GM18507 (cell line): ENCODE data around the gene PTCH1.

ENCODE experiments used
- DNase-seq: peaks from one replicate; pipeline ENCODE4 v3.0.0; 2011; ENCODE audit warnings: low read depth; ENCODE audit not compliant: insufficient read length; ENCODE audit errors: extremely low spot score
- FAIRE-seq: peaks from 2 replicates; lab custom pipeline; 2011; peaks lifted over from hg19 to GRCh38; lab: Jason Lieb, UNC

PTCH1 gene

DNA sequence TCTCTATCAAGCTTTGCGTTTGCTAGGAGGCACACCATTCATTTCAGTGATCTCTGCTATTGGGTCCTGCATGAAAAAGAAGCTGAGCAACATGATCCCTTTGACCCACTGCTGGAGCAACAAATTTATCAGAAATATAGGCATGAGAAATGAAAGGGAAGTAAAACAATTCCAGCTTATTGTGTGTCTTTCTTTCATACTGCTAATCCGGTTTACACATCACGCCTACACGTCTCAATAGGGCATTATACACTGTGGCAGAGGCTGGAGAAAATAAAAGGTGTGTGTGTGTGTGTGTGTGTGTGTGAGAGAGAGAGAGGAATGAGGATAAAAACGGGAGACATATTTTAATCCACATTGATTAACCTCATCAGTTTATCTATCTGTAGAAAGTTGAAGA, 2.4 kb downstream of the PTCH1 start:
- FAIRE-seq, result no peak

DNA sequence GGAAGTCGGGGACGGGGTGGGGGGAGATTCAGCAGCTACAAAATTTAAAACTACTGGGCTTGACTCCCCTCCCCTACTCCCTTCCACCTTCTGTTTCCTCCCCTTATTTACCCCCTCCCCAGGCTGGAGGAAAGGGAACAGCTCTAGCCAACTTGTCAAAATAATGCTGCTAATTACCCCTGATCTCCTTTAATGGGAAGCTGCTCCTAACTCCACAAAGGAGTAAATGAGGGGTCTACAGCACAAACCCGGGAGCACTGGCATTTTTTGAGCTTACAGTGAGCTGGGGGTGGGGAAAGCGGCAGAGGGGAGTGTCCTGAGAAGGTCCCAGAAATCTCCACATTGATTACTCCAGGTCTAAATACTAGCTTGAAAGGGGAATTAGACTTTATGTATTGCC, 3.1 kb downstream of the PTCH1 start:
- FAIRE-seq (no peak), DNase-seq (no peak)

More for the DNA sequence above, 2.4 kb downstream of the PTCH1 start:
- DNase-seq, result no peak

DNA sequence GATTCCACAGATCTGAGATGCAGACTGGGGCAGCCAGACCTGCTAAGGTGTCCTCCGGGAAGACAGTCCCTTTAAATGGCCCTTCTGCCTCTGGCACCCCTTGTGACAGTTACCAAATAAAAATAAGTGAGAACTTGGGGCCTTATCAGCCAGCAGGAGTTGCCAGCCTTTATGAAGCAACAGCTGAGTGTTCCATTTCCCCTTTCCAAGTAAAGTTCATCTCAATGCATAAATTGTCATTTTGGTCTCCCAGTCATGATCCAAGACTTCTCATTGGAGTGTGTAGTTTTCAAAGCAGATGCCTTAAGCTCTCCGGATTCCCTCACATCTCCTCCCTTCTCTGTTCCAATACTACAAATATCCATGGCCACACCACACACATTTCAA, 4.1 kb downstream of the PTCH1 start:
- DNase-seq, result no peak
- no peak for FAIRE-seq

DNA sequence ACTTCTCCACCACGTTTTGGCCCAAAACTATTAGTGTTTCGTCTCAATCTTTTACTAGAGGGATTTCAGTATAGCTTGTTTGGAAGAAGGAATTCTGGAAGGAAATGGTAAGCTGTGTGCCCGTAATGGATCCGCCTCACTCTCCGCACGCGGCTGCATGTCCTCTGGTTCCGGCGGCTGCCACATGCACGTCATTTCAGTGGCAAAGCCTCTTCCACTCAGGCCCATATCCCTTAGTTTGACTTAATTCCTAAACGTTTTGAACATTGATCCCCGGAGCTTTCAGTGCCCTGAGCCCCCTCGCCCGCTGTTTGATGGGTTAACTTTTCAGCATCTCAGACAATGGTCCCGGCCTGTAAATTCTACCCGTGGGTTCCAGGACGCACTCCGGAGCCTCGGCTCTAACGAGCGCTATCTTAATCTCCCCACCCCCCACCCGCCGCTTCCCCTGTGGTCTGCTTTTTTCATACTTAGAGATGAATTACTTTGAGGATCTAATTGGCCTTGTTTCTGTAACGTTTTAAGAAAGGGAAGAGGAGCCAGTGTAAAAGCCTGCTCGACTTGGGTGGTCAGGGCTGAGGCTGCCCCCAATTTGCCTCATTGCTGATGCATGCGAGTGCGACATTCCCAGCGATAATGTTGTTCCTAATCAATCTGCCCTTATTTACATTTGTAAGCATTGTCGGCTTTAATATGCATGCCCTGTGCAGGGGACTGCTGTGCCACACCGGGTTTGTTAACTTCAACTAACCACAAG, 4.6 kb downstream of the PTCH1 start:
- no peak for DNase-seq
- no peak for FAIRE-seq

DNA sequence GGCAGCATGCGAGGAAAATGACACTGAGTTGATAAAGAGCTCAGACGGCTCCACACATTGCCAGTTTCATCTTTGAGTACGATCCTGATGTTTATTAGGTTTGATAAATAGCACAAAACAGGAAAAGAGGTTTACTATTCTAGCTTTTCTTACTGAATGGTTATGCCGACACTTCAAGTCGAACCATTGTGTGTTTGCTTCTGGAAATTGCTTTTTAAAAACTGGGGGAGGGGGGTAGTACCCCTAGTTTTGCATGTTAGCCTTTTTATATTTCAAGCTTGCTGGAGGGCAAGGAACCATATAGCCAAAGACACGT, 5.2 kb downstream of the PTCH1 start:
- DNase-seq (no peak), FAIRE-seq (no peak)

DNA sequence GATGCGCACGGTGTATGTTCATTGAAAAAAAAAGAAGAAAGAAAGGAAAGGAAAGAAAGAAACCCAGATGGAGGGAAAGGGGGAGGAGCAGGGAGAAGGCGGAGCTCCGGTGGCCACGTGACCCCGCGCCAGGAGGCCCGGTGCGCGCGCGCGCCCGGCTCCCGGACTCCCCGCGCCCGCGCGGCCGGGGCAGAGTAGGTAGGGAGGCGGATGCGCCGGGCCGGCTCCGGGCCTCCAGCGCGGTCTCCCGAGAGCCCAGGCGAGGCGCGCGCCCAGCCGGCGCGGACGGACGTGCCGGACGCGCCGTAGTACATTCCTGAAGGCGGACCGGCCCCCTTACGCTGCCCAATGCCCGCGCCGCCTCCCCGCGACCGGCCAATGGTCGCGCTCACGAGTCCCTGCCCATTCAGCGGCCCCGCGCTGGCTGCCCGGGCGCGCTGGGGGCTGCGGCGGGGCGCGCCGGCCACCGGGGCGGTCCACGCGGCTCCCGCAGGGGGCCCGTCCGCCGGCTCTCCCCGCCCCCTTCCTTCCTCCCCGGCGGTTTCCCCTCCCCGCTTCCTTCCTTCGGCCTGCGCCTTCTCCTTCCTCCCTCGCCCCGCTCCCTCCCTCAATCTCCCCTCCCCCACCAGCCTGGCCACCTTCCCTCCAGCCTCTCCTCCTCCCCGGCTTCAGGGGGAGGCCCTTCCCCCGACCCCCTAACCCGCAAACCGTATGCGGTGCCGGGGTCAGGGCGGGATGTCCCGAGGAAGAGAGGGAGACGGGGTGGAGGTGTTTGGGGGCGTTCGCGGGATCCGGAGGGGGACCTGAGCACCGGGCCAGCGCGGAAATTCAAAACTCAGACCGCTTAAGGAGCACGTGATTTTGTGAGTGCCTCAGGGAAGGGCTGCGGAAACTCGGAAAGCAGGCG, 5.8 kb downstream of the PTCH1 start:
- FAIRE-seq (peak; percentile 81), DNase-seq (no peak)

DNA sequence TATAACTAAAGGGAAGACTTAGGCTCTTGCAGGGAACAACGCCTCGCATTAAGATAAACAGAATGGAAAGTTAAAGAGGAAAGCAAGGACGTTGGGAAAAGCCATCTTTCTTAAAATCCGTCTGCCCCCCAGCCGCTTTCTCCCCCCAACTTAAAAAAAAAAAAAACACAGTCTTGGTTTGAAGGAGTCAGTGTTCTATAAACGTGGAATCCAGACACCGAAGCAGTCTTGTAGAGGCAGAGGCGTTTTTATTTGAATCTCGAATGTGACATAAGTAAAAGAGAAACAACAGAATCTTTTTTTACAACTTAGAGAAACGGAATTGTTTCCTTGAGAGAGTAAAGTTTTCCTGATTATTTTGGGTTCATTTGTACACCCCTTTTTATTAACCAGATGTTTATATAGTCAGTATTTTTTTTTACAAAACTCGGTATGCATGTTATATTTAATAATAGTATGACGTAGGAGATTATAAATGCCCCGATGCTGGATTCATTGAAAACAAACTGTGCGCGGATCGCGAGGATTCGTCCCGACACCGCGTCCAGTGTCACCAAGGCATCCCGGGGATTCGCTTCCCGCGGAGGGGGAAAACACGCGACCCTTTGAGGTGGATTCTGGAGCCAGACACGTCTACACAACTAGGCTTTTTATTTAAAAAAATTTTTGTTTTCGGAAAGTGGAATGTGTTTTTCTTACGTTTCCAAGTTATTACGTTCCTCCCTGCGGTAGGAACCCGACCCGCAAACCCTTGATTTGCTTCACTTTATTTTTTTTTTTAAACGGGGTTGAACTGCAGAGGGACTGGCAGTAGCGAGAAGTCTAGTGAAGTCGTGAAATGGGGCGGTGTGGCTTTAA, 6.7 kb downstream of the PTCH1 start:
- no peak for DNase-seq
- FAIRE-seq, result no peak

DNA sequence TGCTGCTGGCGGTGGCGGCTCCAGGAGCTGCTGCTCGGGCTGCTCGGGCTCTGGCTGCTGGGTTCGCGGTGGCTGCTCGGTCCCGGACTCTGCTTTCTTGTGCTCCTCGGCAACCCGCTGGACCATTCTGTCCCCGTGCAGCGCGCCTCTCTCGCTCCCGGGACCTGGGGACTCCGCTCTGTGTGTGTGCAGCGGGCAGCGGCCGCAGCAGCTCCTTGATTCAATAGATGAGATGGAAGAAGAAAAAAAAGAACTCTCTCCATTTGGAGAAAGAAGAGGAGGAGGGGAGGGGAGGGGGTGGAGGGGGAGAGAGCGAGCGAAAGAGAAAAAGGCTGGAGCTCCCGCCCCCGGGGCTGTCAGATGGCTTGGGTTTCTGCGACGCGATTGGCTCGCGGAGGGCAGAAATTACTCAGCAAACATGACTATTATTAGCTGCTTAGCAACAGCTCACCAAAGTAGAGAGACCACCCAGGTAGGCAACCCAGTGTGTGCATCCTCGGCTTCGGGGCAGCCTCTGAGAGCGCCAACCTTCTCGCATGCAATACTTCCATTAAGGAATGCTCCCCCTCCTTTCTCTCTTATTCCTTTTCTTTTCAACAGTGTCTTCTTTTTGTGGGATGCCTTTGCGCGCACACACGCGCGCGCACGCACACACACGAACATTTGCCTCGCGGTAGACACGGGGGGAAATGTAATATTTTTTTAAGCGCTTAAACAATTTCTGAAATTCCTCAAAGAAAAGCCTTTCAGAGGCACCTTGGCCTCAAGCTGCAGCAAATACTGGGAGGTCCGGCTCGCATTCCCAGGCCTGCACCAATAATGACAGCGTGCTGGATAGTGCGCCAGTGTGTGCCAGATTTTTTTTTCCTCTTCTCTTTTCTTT, 7.6 kb downstream of the PTCH1 start:
- DNase-seq (no peak), FAIRE-seq (peak; percentile 59)

DNA sequence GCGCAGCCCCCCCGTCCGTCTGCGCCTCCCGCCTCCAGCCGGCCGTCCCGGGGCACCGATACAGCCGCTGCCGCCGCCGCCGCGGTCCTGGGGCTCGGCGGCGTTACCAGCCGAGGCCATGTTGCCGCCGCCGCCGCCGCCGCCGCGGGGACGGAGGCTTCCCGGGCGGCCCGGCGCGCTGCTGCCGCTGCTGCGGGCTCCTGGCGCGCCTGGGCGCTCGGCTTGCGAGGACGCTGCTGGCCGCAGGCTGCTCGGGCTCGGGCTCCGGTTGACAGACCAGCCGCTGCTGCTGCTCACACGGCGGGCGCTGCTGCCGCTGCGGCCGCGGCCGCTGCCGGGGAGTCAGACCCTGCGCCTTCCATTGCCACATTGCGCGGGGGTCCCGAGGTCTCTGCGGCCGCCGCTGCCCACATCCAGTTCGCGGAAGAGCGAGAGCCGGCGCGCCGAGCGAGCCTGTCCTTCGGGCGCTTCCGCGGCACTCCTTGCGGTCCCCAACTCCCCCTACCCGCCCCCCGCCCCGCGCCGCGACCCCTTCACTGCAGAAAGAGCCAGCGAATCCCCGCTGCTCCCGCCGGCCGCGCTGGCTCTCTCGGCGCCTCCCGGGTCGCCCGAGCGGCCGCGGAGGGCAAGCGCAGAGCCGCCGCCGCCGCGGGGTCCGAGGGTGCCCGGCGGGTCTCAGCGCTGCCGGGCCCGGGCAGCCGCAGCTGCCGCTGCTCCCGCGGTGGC, 8.4 kb downstream of the PTCH1 start:
- DNase-seq (no peak), FAIRE-seq (no peak)

DNA sequence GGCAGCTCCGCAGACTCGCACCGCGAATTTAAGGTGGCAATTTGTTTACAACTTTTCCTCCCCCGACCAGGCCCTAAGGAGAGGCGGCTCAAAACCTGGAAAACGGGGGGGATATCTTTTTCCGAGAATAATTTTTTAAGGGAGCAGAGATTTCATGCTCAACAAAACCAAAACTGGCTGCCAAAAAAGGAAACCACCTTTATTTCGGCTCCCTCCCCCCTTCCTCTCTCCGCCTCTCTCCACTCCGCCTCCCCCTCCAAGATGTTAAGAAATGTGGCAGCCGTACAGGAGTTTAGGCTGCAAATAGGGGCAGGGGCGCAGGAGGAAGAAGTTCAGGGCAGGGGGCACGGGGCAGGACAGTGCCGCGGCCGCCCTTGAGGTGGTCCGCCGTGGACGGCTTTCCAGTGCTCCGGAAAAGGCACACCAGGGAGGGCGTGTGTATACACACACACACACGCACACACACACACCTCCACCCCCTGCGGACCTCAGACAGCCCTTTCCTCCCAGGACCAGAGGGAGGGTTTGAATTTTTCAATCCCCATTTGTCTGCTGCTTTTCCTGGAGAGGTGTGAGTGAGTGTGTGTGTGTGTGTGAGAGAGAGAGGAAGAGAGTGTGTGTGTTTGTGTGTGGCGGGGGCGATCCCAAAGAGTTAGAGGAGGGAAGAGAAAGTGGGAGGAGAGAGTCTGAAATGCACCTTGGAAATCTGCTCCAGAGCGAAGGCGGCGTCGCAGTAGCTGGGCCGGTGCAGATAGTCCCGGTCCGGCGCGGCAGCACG, 9.1 kb downstream of the PTCH1 start:
- DNase-seq (no peak), FAIRE-seq (no peak)

DNA sequence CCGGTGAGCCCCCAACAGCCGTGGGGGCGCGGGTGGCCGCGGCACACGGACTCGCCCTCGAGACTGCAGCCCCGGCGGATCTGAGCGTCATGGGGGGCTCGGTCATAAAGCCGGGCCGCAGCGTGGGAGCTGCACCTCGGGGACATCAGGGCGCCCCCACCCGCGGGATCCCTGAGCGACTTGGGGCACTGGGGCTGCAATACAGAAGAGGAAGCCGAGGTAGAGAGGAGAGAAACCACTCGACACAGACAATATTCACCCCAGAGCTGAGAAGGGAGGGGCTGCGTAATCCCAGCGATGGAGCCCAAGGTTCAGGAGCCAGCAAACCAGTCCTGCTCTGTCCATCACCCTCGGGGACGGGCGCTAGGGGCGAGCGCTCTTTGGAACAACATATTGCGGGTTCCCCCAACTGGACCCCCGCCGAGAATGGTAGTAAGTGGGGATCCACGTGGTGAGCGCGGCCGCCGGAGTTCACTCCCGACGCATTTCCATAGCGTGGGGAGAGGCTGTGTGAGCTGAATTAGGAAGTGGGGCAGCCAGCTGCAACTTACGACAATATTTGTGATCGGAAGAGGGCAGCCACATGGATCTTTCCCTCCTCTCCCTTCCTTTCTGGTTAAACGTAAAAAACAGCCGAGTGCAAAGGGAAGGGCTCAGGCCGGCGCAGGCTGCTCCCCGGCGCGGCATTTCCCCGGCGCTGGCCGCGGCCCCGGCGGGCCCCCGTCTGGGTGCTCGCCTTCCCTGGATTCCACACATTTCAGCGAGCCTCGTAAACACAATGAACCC, 9.9 kb downstream of the PTCH1 start:
- DNase-seq (no peak), FAIRE-seq (no peak)

DNA sequence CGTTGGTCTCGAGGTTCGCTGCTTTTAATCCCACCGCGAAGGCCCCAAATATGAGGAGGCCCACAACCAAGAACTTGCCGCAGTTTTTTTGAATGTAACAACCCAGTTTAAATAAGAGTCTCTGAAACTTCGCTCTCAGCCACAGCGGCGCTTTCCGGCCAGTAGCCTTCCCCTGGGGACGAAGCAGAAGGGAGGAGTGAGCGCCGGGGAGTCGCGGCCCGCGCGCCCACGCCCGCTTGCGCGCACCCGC, 10.4 kb downstream of the PTCH1 start:
- DNase-seq (no peak), FAIRE-seq (peak; percentile 24)

DNA sequence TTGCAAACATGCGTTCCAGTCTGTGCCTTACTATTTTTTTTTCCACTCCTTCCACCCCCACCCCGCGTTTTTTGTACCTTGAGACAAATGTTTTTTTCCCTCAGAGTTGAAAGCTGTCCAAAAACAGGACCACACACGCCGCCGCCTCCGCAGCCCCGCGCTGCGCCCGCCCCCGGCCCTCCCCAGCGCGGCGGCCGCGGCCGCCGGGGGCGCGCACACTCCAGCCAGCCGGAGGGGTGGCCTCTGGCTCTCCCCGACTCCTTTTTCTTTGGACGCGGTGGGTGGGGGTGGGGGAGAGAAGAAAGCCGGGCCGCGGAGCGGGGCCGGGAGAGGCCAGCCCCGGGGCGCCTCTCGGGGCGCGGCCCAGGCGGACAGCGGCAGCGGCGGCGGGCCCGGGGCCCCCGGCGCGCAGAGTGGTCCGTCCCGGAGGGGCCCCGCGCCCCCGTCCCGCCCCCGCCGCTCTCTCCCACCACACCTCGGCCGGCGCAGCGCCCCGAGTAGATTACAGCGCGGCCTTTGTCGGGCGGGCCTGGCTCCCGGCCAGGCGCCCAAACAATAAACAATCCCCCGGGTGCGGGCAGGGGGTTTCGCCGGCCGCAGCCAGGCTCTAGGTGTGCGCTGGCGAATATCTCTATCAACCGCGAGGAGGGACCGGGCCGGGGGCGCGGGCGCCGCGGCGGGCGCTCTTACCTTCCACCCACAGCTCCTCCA, 10.9 kb downstream of the PTCH1 start:
- FAIRE-seq, result no peak
- DNase-seq, result no peak

DNA sequence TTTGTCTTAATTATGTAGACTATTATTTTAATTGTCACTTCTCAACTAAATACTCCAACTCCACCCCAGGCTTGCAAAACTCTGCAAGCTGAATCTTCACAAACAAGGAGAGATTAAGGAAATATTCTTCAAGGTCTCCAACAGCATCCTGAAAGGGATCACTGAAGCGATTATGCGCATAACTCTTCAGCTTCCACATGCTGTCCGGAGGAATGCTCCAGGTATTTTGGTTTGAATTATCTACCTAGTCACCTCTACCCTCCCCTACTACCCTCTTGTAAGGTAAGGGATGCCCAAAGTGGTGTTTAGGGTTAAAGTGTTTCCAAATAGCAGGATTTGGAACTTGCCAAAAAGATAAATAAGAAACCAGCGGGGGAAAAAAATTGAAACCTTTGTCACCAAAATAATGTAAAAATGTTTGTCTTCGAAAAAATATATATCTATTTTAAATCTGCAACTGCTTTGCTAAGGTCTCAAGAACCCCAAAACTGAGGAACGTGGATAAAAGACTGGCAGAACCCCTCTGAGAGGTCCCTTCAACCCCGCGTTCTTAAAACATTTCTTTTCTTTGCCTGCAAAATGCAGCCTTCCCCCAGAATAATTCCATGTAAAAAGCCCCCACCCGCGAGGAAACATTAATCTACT, 11.6 kb downstream of the PTCH1 start:
- FAIRE-seq (no peak), DNase-seq (no peak)

DNA sequence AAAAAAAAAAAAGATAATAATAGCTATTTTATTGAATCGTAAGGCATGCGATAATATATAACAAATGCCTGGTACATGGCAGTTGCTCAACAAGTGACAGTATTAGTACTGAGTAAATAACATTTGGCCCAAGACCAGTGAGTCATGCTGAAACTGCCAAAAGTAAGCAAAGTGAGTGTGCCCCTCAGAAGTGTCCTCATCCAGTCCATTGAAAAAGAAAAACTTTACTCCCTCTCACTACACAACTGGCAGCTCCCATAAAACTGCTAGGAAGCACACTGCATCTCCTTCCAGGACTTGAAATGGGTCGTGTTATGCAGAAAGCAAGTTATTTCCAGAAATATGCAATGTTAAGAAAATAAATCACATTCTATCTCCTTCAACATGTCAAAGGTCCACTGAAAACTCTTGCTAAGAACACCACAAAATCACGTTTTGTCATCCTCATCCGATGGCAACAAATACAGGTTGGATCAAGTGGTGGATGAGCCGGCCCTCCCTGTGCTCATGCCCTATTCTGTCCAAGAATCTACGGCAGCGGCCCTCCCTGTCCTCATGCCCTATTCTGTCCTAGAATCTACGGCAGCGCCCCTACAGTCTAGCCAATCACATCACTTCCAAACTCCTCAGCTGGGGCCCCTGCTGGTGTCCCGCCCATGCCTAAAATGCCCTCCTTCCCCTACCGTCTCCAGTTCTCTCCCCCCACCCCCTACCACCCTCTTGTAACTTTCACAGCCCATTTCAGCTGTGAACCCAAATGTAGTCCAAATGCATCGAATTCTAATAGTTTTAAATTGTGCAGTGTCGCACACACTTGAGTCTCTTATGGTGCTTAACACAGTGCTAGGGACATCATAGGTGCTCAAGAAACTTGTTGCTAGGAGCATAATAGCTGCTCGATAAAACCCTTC, 12.5 kb downstream of the PTCH1 start:
- DNase-seq, result no peak
- FAIRE-seq, result no peak
